HUES48 (cell line): Measurements from ENCODE around the gene CD46.
"Not testable (repeated sequence)": the region's sequence is repeated elsewhere in the genome, so short reads cannot be mapped to it uniquely, and the experiment has no call there.

Source experiments
- H3K27ac ChIP-seq: one replicate; pipeline ENCODE4 v1.7.0; 2013; ENCODE audit warnings: low read depth, low read length, inconsistent platforms
- H3K27me3 ChIP-seq: 2 replicates; pipeline ENCODE4 v1.6.1; 2013; ENCODE audit warnings: mild to moderate bottlenecking, low read length; ENCODE audit not compliant: control insufficient read depth, insufficient read depth
- H3K36me3 ChIP-seq: 2 replicates; pipeline ENCODE4 v1.6.1; 2013; ENCODE audit warnings: low read length; ENCODE audit not compliant: control insufficient read depth, insufficient read depth
- H3K4me1 ChIP-seq: 2 replicates; pipeline ENCODE4 v1.6.1; 2013; ENCODE audit warnings: mild to moderate bottlenecking, low read length; ENCODE audit not compliant: control insufficient read depth, insufficient read depth
- H3K4me3 ChIP-seq: 2 replicates; pipeline ENCODE4 v1.5.1; 2013; ENCODE audit warnings: mild to moderate bottlenecking, low read depth, low read length
- H3K9ac ChIP-seq: 2 replicates; pipeline ENCODE4 v1.6.1; 2013; ENCODE audit warnings: mild to moderate bottlenecking, low read depth, low read length, moderate library complexity
- H3K9me3 ChIP-seq: 2 replicates; pipeline ENCODE4 v1.6.1; 2013; ENCODE audit warnings: low read length; ENCODE audit not compliant: control insufficient read depth, insufficient read depth

CD46 gene

DNA sequence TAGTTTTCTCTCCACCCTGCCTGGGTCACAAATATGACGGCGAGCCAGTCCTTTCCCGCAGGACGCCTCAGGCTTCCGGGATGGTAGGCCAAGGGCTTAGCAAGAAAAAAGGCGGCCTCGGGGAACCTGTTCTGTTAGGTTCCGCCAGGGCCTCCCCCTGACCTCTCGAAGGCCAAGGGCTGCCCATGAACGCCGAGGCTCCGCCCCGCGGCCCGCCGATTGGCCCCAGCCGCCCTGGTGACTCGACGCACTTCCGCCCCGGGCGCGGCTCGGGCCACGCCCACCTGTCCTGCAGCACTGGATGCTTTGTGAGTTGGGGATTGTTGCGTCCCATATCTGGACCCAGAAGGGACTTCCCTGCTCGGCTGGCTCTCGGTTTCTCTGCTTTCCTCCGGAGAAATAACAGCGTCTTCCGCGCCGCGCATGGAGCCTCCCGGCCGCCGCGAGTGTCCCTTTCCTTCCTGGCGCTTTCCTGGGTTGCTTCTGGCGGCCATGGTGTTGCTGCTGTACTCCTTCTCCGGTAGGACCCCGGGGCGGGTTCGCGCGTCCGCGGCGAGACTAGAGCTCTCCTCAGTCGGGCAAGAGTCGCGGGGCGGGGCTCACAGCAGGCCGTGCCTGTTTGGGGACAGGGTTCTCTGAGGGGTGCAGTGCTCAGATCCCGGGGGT, at the start of gene CD46:
Gene CD46 (plus strand): TSS at position 265 of the 666 bp plus-strand sequence. CDS start 159 bp downstream, at position 424.
- H3K27ac ChIP-seq = peak within 1 kb of the TSS; percentile 85
- H3K9me3 ChIP-seq = no peaks in the 10 kb centered on the region
- H3K4me1 ChIP-seq = peaks cover 49% of the 10 kb centered on the region
- peak within 1 kb of the TSS; percentile 98 for H3K4me3 ChIP-seq
- H3K27me3 ChIP-seq = no peaks in the 10 kb centered on the region
- peaks cover 7% of the 10 kb centered on the region for H3K36me3 ChIP-seq
- H3K9ac ChIP-seq = peak within 1 kb of the TSS; percentile 89

GRCh38 chr1:207702317-207702716, 49.5 kb upstream of the CD46 start:
- Histone ChIP-seq H3K4me3 (no peak overlapping the region), H3K4me1 (no peaks in the 10 kb centered on the region), H3K27me3 (no peaks in the 10 kb centered on the region), H3K36me3 (no peaks in the 10 kb centered on the region), H3K9ac (no peak overlapping the region), H3K9me3 (no peaks in the 10 kb centered on the region), H3K27ac (no peak overlapping the region)

DNA sequence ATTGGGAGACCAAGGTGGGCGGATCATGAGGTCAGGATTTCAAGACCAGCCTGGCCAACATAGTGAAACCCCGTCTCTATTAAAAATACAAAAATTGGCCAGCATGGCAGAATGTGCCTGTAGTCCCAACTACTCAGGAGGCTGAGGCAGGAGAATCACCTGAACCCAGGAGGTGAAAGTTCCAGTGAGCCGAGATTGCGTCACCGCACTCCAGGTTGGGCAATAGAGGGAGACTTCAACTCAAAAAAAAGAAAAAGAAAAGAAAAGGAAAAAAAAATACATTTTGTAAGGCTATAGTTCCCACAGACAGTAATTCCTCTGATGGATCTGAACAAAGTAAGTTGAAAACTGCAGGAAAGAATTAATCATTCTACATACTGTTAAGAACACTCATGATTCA, 48.1 kb upstream of the CD46 start:
- no peak overlapping the region for H3K27ac ChIP-seq
- H3K9me3 ChIP-seq = no peaks in the 10 kb centered on the region
- no peaks in the 10 kb centered on the region for H3K4me1 ChIP-seq
- no peak overlapping the region for H3K4me3 ChIP-seq
- H3K9ac ChIP-seq = no peak overlapping the region
- no peaks in the 10 kb centered on the region for H3K36me3 ChIP-seq
- no peaks in the 10 kb centered on the region for H3K27me3 ChIP-seq

GRCh38 chr1:207708004-207708403, 43.9 kb upstream of the CD46 start:
- not testable (repeated sequence) for H3K4me1 ChIP-seq, H3K9me3 ChIP-seq, H3K36me3 ChIP-seq, H3K27me3 ChIP-seq, H3K27ac ChIP-seq, H3K4me3 ChIP-seq, H3K9ac ChIP-seq

DNA sequence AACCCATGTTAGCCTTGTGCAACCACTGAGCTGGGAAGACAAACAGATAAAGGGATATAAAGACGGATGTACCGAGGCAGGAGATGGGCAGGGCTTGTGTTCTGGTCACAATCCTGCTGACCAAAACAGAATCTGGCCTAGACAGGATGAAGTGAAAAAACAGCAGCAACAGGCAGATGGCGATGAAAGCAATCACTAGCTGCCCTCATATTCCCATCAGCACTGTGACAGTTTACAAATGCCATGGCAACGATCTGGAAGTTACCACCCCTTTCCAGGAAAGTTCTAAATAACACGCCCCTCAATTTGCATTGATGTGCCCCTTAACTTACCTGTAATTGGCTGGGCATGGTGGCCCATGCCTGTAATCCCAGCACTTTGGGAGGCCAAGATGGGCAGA, 40.6 kb upstream of the CD46 start:
- H3K36me3 ChIP-seq = no peaks in the 10 kb centered on the region
- no peaks in the 10 kb centered on the region for H3K4me1 ChIP-seq
- H3K4me3 ChIP-seq = no peak overlapping the region
- H3K9ac ChIP-seq = no peak overlapping the region
- H3K27ac ChIP-seq = no peak overlapping the region
- no peaks in the 10 kb centered on the region for H3K27me3 ChIP-seq
- H3K9me3 ChIP-seq = peaks cover 3% of the 10 kb centered on the region; the same call in 1 of the 2 replicates

GRCh38 chr1:207712701-207713100, 39.2 kb upstream of the CD46 start:
- not testable (repeated sequence) for H3K4me3 ChIP-seq, H3K27ac ChIP-seq, H3K4me1 ChIP-seq, H3K27me3 ChIP-seq, H3K9ac ChIP-seq, H3K9me3 ChIP-seq, H3K36me3 ChIP-seq

- no peaks in the 10 kb centered on the region for H3K27me3 ChIP-seq
- no peak overlapping the region for H3K4me3 ChIP-seq
- no peaks in the 10 kb centered on the region for H3K36me3 ChIP-seq
- peaks cover 3% of the 10 kb centered on the region; the same call in 1 of the 2 replicates for H3K9me3 ChIP-seq
- H3K4me1 ChIP-seq = no peaks in the 10 kb centered on the region
- no peak overlapping the region for H3K27ac ChIP-seq
- H3K9ac ChIP-seq = no peak overlapping the region
Observed at GRCh38 chr1:207713529-207713928, 38.3 kb upstream of the CD46 start.

DNA sequence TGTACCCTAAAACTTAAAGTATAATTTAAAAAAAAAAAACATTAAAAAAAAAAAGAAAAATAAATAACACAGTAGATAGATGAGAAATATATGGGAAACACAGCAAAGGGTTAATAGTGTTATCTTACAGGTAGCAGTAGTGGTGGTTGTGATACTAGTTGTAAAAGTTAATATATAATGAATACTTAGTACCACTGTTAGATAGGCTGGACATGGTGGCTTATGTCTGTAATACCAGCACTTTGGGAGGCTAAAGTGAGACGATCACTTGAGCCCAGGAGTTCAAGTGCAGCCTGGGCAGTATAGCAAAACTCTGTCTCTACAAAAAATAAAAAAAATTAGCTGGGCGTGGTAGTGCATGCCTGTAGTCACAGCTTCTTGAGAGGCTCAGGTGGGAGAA, 32.6 kb upstream of the CD46 start:
- Histone ChIP-seq H3K9me3 (0 out of 2 replicates have a peak, but pooled peaks cover 1% of the 10 kb centered on the region), H3K27me3 (no peaks in the 10 kb centered on the region), H3K27ac (no peak overlapping the region), H3K36me3 (no peaks in the 10 kb centered on the region), H3K9ac (no peak overlapping the region), H3K4me1 (no peaks in the 10 kb centered on the region), H3K4me3 (no peak overlapping the region)

DNA sequence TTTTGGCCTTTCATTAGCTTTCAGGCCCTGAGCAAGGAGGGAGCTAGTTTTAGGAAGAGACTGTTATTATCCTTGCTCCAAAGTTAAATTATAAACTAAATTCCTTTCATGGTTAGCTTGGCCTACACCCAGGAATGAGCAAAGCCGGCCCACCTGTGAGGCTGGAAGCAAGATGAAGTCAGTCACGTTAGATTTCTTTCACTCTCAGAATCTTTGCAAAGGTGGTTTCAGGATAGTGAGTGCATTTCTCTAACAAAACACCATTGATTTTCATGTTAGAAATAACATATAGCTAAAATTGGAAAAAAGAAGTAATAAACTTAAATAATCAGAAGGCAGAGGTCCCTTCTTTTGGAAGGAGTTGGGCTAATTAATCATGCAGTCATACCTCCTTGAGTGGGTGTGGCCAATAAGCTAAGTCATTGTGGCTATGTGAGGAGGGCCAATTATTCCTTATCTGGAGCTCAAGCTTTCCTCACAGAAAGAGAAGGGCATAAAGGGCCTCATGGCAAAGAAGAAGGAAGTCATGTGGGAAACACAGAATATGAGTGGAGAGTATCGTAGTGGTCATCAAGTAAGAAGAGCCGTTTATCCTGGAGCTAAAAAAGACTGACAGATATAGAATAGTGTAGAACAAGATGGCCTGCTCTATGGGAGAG, 23.5 kb upstream of the CD46 start:
- H3K36me3 ChIP-seq, H3K27me3 ChIP-seq, H3K4me1 ChIP-seq, H3K9ac ChIP-seq, H3K4me3 ChIP-seq, H3K27ac ChIP-seq: not testable (repeated sequence)
- peaks cover 16% of the 10 kb centered on the region for H3K9me3 ChIP-seq

- not testable (repeated sequence) for H3K4me3 ChIP-seq, H3K9me3 ChIP-seq, H3K4me1 ChIP-seq, H3K36me3 ChIP-seq, H3K9ac ChIP-seq, H3K27me3 ChIP-seq, H3K27ac ChIP-seq
Observed at GRCh38 chr1:207737503-207738157, 14.2 kb upstream of the CD46 start.

- not testable (repeated sequence) for H3K27ac ChIP-seq, H3K27me3 ChIP-seq
Observed at GRCh38 chr1:207738158-207738659, 13.6 kb upstream of the CD46 start.

More at GRCh38 chr1:207738158-207738659, 13.6 kb upstream of the CD46 start:
- H3K4me1 ChIP-seq, H3K4me3 ChIP-seq, H3K36me3 ChIP-seq, H3K9ac ChIP-seq: not testable (repeated sequence)
- H3K9me3 ChIP-seq = peaks cover 11% of the 10 kb centered on the region
